ENCODE data around the gene DGKB. TPM values are rescaled to one million over a fixed set of nuclear protein-coding genes. Genes with fewer than 3 reads are reported as not detected.

DGKB gene
- total and polyA plus RNA-seq, 7 donors, result 0.39 to 22.4 (median 11.3) TPM; not detected in 2

- H3K4me1 ChIP-seq, result no peaks in the 10 kb centered on the region
- H3K9me3 ChIP-seq, result no peaks in the 10 kb centered on the region
- no peaks in the 10 kb centered on the region for H3K27me3 ChIP-seq
- H3K27ac ChIP-seq, result no peak overlapping the region
- 71 to 86% methylated on average over 3 of the region's 3 CpGs for WGBS, 2 donors
- TF ChIP-seq POLR2A (IDR thresholded peaks at IDR 0.05), result no peak
- H3K4me3 ChIP-seq, result no peak overlapping the region
- H3K36me3 ChIP-seq, result no peaks in the 10 kb centered on the region
- intact Hi-C loops (cut with DNase I), result no loop called here
- no peak for DNase-seq
Measured at GRCh38 chr7:14368285-14368684, 534.3 kb downstream of the DGKB start.

GRCh38 chr7:14351167-14351566, 551.4 kb downstream of the DGKB start:
- no peak overlapping the region for H3K4me3 ChIP-seq
- WGBS, 2 donors, result 53 to 64% methylated on average over 4 of the region's 4 CpGs
- intact Hi-C loops (cut with DNase I), result no loop called here
- DNase-seq, result no peak
- H3K27me3 ChIP-seq, result no peaks in the 10 kb centered on the region
- no peak overlapping the region for H3K27ac ChIP-seq
- no peaks in the 10 kb centered on the region for H3K4me1 ChIP-seq
- H3K36me3 ChIP-seq, result no peaks in the 10 kb centered on the region
- TF ChIP-seq CTCF (IDR thresholded peaks at IDR 0.05), result no peak
- no peaks in the 10 kb centered on the region for H3K9me3 ChIP-seq

DNA sequence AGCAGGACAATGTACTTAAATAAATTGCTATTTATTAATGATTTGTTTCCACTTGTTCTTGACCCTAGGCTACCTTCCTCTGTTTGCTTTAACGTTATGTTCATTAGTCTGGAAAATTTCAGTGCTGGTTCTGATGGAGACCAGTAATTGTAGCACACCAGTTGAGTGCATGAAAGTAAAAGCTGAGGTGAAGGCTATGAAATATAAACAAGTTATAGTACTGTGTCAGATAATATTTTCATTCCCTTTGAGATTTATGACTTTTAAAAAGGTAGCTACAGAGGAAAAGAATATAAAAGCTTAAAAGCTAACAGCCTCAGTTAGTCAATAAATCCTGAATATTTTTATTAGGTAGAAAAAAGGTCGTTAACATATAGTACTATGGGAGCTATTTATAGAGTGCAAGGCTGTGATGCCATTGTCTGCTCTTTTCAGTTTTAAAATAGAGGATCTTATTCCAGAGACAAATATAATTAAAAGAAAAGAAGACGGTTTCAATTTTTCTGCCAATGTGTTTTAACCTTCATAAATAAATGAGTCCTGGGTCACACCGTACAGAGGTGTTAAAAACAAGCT, 561.3 kb downstream of the DGKB start:
- DNase-seq, result no peak
- H3K27ac ChIP-seq, result peak overlapping the region in 1 of 4 donors; percentile 8
- intact Hi-C loops (cut with DNase I), result no loop called here
- no peaks in the 10 kb centered on the region for H3K36me3 ChIP-seq
- no peak overlapping the region for H3K4me3 ChIP-seq
- peaks cover 0 to 31% (median 19%) of the 10 kb centered on the region in 4 donors for H3K4me1 ChIP-seq
- H3K27me3 ChIP-seq, result no peaks in the 10 kb centered on the region
- no peaks in the 10 kb centered on the region for H3K9me3 ChIP-seq
- no peak for TF ChIP-seq POLR2A (IDR thresholded peaks at IDR 0.05)
- TF ChIP-seq CTCF (IDR thresholded peaks at IDR 0.05), result no peak
- TF ChIP-seq EP300 (IDR thresholded peaks at IDR 0.05), result no peak
- peak; percentile 33 to 74 (median 47) for TF ChIP-seq POLR2AphosphoS5 (IDR thresholded peaks at IDR 0.05)
- WGBS, 2 donors, result 51 to 60% methylated on average over 4 of the region's 4 CpGs

- Histone ChIP-seq H3K4me1 (peaks cover 0 to 31% (median 19%) of the 10 kb centered on the region in 4 donors), H3K27me3 (no peaks in the 10 kb centered on the region), H3K9me3 (no peaks in the 10 kb centered on the region), H3K36me3 (no peaks in the 10 kb centered on the region), H3K27ac (peak overlapping the region in 1 of 4 donors; percentile 8), H3K4me3 (no peak overlapping the region)
- intact Hi-C loops (cut with DNase I), result no loop called here
- DNase-seq, result no peak
- WGBS, 2 donors, result 59 to 68% methylated on average over 2 of the region's 2 CpGs
- TF ChIP-seq POLR2AphosphoS5 (IDR thresholded peaks at IDR 0.05) (no peak), POLR2A (IDR thresholded peaks at IDR 0.05) (no peak), EP300 (IDR thresholded peaks at IDR 0.05) (no peak), CTCF (IDR thresholded peaks at IDR 0.05) (no peak)
Measured at GRCh38 chr7:14340393-14341074, 562.0 kb downstream of the DGKB start.

DNA sequence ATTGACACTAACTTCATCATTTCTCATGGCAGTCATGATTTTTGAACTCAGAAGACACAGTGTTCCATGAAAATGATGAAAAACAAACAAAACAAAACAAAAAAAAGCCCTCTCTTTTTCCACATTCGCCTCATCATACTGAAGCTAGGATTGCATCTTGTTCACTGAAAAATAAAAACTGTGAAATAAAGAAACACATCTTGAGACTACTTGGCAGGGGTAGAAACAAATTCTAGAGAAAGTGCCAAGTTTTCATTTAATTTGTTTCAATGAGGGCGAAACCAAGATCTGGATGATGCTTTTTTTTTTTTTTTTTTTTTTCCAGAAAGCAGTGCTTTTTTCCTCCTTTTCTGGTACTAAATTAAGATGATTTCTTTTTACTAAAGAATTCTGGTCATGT, 562.7 kb downstream of the DGKB start:
- Histone ChIP-seq H3K4me1 (peaks cover 0 to 31% (median 19%) of the 10 kb centered on the region in 4 donors), H3K27ac (no peak overlapping the region), H3K27me3 (no peaks in the 10 kb centered on the region), H3K36me3 (no peaks in the 10 kb centered on the region), H3K9me3 (no peaks in the 10 kb centered on the region), H3K4me3 (no peak overlapping the region)
- DNase-seq, result no peak
- intact Hi-C loops (cut with DNase I), result no loop called here
- TF ChIP-seq CTCF (IDR thresholded peaks at IDR 0.05) (no peak), POLR2AphosphoS5 (IDR thresholded peaks at IDR 0.05) (no peak), EP300 (IDR thresholded peaks at IDR 0.05) (no peak), POLR2A (IDR thresholded peaks at IDR 0.05) (no peak)
- WGBS, 2 donors, result 85 to 94% methylated on average over 2 of the region's 2 CpGs

All from sigmoid colon (tissue), 7 donors.